ENCODE measurements around the gene TYW1B. TPM values are rescaled to one million over a fixed set of nuclear protein-coding genes. Genes with fewer than 3 reads are reported as not detected.
"Not testable (repeated sequence)": the region's sequence is repeated elsewhere in the genome, so short reads cannot be mapped to it uniquely, and the experiment has no call there.

The TYW1B gene
- total and polyA plus RNA-seq, 2 of the 4 experiments (the other 2 are of a cell fraction): 1.0 to 1.8 TPM

DNA sequence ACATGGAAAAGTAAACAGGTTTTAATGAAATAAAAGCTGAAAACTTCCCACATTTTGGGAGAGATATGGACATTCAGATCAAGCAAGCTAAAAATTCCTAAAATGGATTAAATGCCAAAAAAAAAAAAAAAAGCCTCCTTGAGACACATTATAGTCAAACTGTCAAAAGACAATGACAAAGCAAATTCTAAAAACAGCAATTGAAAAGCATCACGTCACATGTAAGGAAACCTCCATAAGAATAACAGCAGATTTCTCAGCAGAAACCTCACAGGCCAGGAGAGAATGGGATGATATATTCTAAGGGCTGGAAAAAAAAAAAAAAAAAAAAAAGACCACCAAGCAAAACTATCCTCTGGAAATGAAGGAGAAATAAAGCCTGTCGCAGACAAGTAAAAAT, 97.2 kb downstream of the TYW1B start:
- H2AK9ac ChIP-seq (replicated peaks; ENCODE audit: low read depth, low read length, poor library complexity); H3K9me3 ChIP-seq (ENCODE audit: control insufficient read depth, insufficient read depth, low read length); H3K9me1 ChIP-seq (ENCODE audit: insufficient read depth, low read length); intact Hi-C loops (cut with micrococcal nuclease); H2BK20ac ChIP-seq (ENCODE audit: low read depth, low read length); ATAC-seq (ENCODE audit: low read depth); H3K4me3 ChIP-seq (ENCODE audit: insufficient read depth, low read depth, low read length); H2AFZ ChIP-seq (replicated peaks; ENCODE audit: low read length, poor library complexity); H3K23ac ChIP-seq (ENCODE audit: low read depth, low read length); in situ Hi-C loops (cut with MboI; ENCODE audit: low sequenced_read_pairs); H2BK15ac ChIP-seq (ENCODE audit: low read depth, low read length); H4K5ac ChIP-seq (ENCODE audit: low read depth, low read length); DNase-seq; H4K91ac ChIP-seq (ENCODE audit: insufficient read depth, low read depth, low read length); H3K27ac ChIP-seq (ENCODE audit: insufficient read depth, low read length); H3K56ac ChIP-seq (ENCODE audit: extremely low read depth, insufficient read depth, low read length); H2BK5ac ChIP-seq (ENCODE audit: low read depth, low read length, poor library complexity, severe bottlenecking); H3K9ac ChIP-seq (ENCODE audit: low read depth, low read length); H3K27me3 ChIP-seq (ENCODE audit: control insufficient read depth, insufficient read depth, low read length); BruUV-seq (replicated peaks); dilution Hi-C loops (cut with HindIII; ENCODE audit: low sequenced_read_pairs, unreplicated experiment); H3K4me2 ChIP-seq (ENCODE audit: low read depth, low read length); H2AK5ac ChIP-seq (ENCODE audit: low read depth, low read length); POLR2A ChIA-PET (ENCODE audit: unreplicated experiment); H3K36me3 ChIP-seq (ENCODE audit: control insufficient read depth, insufficient read depth, low read length); H3K79me1 ChIP-seq (ENCODE audit: low read depth in 1 of 2, low read length in 2 of 2); H3K18ac ChIP-seq (ENCODE audit: low read depth, low read length); H2BK120ac ChIP-seq (ENCODE audit: low read depth, low read length); H3K4ac ChIP-seq (ENCODE audit: low read depth, low read length); H3K14ac ChIP-seq (replicated peaks; ENCODE audit: low read depth, low read length); H4K8ac ChIP-seq (ENCODE audit: low read depth in 2 of 2, low read length in 2 of 2); H4K20me1 ChIP-seq (ENCODE audit: insufficient read depth, low read length); H3K4me1 ChIP-seq (ENCODE audit: control insufficient read depth, insufficient read depth, low read length): not testable (repeated sequence)
- CTCF ChIA-PET: interaction anchor here (0.7 kb wide), 1 partner anchor 19 kb away, joined by 3 read pairs; no protein-coding TSS in a partner anchor
- no CpG with 5 or more reads among the region's 2 CpGs for WGBS, 2 experiments (ENCODE audit: extremely low coverage in 2 of 2, insufficient read length in 1 of 2)

DNA sequence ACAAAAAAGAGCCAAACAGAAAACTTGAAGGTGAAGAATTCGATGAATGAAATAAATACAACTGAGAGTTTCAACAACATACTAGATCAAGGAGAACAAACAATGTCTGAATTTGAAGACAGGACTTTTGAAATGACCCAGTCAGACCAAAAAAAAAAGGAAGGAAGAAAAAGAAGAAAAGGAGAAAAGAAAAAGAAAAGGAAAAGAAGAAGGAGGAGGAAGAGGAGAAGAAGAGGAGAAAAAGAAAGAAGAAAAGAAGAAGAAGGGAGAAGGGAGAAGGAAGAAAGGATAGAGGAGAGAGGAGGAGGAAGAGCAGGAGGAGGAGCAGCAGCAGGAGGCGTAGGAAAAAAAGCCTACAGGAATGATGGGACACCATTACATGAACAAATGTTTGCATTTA, 97.6 kb downstream of the TYW1B start:
- CTCF ChIA-PET: interaction anchor here (0.7 kb wide), 1 partner anchor 20 kb away, joined by 3 read pairs; no protein-coding TSS in a partner anchor
- in situ Hi-C loops (cut with MboI; ENCODE audit: low sequenced_read_pairs); H4K5ac ChIP-seq (ENCODE audit: low read depth, low read length); H3K9me3 ChIP-seq (ENCODE audit: control insufficient read depth, insufficient read depth, low read length); H2AK5ac ChIP-seq (ENCODE audit: low read depth, low read length); H3K14ac ChIP-seq (replicated peaks; ENCODE audit: low read depth, low read length); BruUV-seq (replicated peaks); H4K91ac ChIP-seq (ENCODE audit: insufficient read depth, low read depth, low read length); H3K23ac ChIP-seq (ENCODE audit: low read depth, low read length); H3K79me1 ChIP-seq (ENCODE audit: low read depth in 1 of 2, low read length in 2 of 2); H2AFZ ChIP-seq (replicated peaks; ENCODE audit: low read length, poor library complexity); H3K36me3 ChIP-seq (ENCODE audit: control insufficient read depth, insufficient read depth, low read length); H3K4me1 ChIP-seq (ENCODE audit: control insufficient read depth, insufficient read depth, low read length); H3K27ac ChIP-seq (ENCODE audit: insufficient read depth, low read length); H3K4me2 ChIP-seq (ENCODE audit: low read depth, low read length); H3K4ac ChIP-seq (ENCODE audit: low read depth, low read length); H4K20me1 ChIP-seq (ENCODE audit: insufficient read depth, low read length); DNase-seq; H2BK15ac ChIP-seq (ENCODE audit: low read depth, low read length); H2AK9ac ChIP-seq (replicated peaks; ENCODE audit: low read depth, low read length, poor library complexity); H3K9me1 ChIP-seq (ENCODE audit: insufficient read depth, low read length); H3K56ac ChIP-seq (ENCODE audit: extremely low read depth, insufficient read depth, low read length); H2BK20ac ChIP-seq (ENCODE audit: low read depth, low read length); H2BK5ac ChIP-seq (ENCODE audit: low read depth, low read length, poor library complexity, severe bottlenecking); POLR2A ChIA-PET (ENCODE audit: unreplicated experiment); H2BK120ac ChIP-seq (ENCODE audit: low read depth, low read length); H3K27me3 ChIP-seq (ENCODE audit: control insufficient read depth, insufficient read depth, low read length); H3K18ac ChIP-seq (ENCODE audit: low read depth, low read length); ATAC-seq (ENCODE audit: low read depth); intact Hi-C loops (cut with micrococcal nuclease); H3K4me3 ChIP-seq (ENCODE audit: insufficient read depth, low read depth, low read length); dilution Hi-C loops (cut with HindIII; ENCODE audit: low sequenced_read_pairs, unreplicated experiment); H4K8ac ChIP-seq (ENCODE audit: low read depth in 2 of 2, low read length in 2 of 2); H3K9ac ChIP-seq (ENCODE audit: low read depth, low read length): not testable (repeated sequence)
- WGBS, 2 experiments (ENCODE audit: extremely low coverage in 2 of 2, insufficient read length in 1 of 2): no CpG with 5 or more reads among the region's 2 CpGs

All from IMR-90 (cell line).